DOHH2 (cell line): ENCODE measurements around the gene GDF7.

Experiments
- H3F3A ChIP-seq: fragments of 200-600 bp; sonication (generic), shearing (Covaris generic); 2 replicates; pipeline ENCODE4 v1.6.0; 2016; ENCODE audit warnings: antibody characterized with exemption, mild to moderate bottlenecking; ENCODE audit not compliant: control insufficient read depth, insufficient read depth
- H3K27ac ChIP-seq: fragments of 200-600 bp; sonication (generic); 2 replicates; pipeline ENCODE4 v1.5.1; 2014; ENCODE audit warnings: low read depth, mild to moderate bottlenecking, low read length, moderate library complexity
- H3K27me3 ChIP-seq: fragments of 200-600 bp; sonication (generic); 2 replicates; pipeline ENCODE4 v1.6.1; 2014; ENCODE audit warnings: mild to moderate bottlenecking, low read length, mixed read lengths; ENCODE audit not compliant: control insufficient read depth
- H3K36me3 ChIP-seq: fragments of 200-600 bp; sonication (generic); 2 replicates; pipeline ENCODE4 v1.6.1; 2014; ENCODE audit warnings: mild to moderate bottlenecking, low read length, moderate library complexity, mixed read lengths; ENCODE audit not compliant: control insufficient read depth
- H3K4me1 ChIP-seq: fragments of 200-600 bp; sonication (generic); 2 replicates; pipeline ENCODE4 v1.6.1; 2014; ENCODE audit warnings: mild to moderate bottlenecking, low read length, mixed read lengths; ENCODE audit not compliant: control insufficient read depth
- H3K4me2 ChIP-seq: fragments of 200-600 bp; sonication (generic); 2 replicates; pipeline ENCODE4 v1.6.0; 2014; ENCODE audit warnings: mild to moderate bottlenecking, low read length, moderate library complexity
- H3K4me3 ChIP-seq: fragments of 200-600 bp; sonication (generic); 2 replicates; pipeline ENCODE4 v1.5.1; 2014; ENCODE audit warnings: mild to moderate bottlenecking, low read length, mixed read lengths
- H3K79me2 ChIP-seq: fragments of 200-600 bp; sonication (generic); 2 replicates; pipeline ENCODE4 v1.6.1; 2014; ENCODE audit warnings: mild to moderate bottlenecking, low read length, mixed read lengths; ENCODE audit not compliant: control insufficient read depth
- H3K9me2 ChIP-seq: fragments of 200-600 bp; sonication (generic); replicated peaks from 2 replicates; pipeline ENCODE4 v1.6.1; 2014; ENCODE audit warnings: mild to moderate bottlenecking, low read length, mixed read lengths; ENCODE audit not compliant: control insufficient read depth
- H3K9me3 ChIP-seq: fragments of 200-600 bp; sonication (generic); 2 replicates; pipeline ENCODE4 v1.6.1; 2014; ENCODE audit warnings: antibody characterized with exemption, low read length, mixed read lengths; ENCODE audit not compliant: control insufficient read depth, insufficient read depth
- H4K20me1 ChIP-seq: fragments of 200-600 bp; sonication (generic); 2 replicates; pipeline ENCODE4 v1.6.0; 2014; ENCODE audit warnings: low read depth, mild to moderate bottlenecking, antibody characterized with exemption, low read length, moderate library complexity; ENCODE audit not compliant: control insufficient read depth, insufficient read depth
- EZH2phosphoT487 ChIP-seq: fragments of 200-600 bp; sonication (generic); IDR thresholded peaks from 2 replicates; pipeline ENCODE4 v1.6.1; 2017; ENCODE audit warnings: borderline replicate concordance, mild to moderate bottlenecking, antibody characterized with exemption, low read length, moderate library complexity, mixed read lengths
- TF ChIP-seq, protein P1 (sequence below): fragments of 200-600 bp; sonication (generic); IDR thresholded peaks from one replicate; pipeline ENCODE4 v1.5.1; 2014; ENCODE audit warnings: antibody characterized with exemption, mild to moderate bottlenecking, low read depth, low read length; ENCODE audit not compliant: poor library complexity, severe bottlenecking

Gene GDF7

DNA sequence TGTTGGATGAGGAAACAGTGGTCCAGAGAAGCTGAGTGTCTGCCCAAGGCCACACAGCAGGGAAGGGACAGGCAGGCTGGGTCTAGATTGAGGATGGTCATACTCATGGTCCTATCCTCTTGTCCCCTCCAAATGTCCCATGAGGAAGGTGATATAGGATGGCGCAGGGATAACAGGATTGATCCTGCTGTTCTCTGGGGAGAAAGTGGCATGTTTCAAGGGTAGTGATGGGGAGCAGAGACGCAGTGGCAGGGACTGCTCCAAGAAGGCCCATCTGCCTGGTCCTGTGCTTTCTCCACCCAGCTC, 40.6 kb upstream of the GDF7 start:
- Histone ChIP-seq H3K4me2 (no peak overlapping the region), H3K9me2 (no peaks in the 10 kb centered on the region), H3K36me3 (no peaks in the 10 kb centered on the region), H3K27me3 (no peaks in the 10 kb centered on the region), H4K20me1 (0 out of 2 replicates have a peak, but pooled peaks cover 3% of the 10 kb centered on the region), H3K4me3 (no peak overlapping the region), H3F3A (no peaks in the 10 kb centered on the region), H3K79me2 (no peaks in the 10 kb centered on the region), H3K4me1 (no peaks in the 10 kb centered on the region), H3K27ac (no peak overlapping the region), H3K9me3 (no peaks in the 10 kb centered on the region)
- no peak for TF ChIP-seq EZH2phosphoT487
- TF ChIP-seq, protein P1, sequence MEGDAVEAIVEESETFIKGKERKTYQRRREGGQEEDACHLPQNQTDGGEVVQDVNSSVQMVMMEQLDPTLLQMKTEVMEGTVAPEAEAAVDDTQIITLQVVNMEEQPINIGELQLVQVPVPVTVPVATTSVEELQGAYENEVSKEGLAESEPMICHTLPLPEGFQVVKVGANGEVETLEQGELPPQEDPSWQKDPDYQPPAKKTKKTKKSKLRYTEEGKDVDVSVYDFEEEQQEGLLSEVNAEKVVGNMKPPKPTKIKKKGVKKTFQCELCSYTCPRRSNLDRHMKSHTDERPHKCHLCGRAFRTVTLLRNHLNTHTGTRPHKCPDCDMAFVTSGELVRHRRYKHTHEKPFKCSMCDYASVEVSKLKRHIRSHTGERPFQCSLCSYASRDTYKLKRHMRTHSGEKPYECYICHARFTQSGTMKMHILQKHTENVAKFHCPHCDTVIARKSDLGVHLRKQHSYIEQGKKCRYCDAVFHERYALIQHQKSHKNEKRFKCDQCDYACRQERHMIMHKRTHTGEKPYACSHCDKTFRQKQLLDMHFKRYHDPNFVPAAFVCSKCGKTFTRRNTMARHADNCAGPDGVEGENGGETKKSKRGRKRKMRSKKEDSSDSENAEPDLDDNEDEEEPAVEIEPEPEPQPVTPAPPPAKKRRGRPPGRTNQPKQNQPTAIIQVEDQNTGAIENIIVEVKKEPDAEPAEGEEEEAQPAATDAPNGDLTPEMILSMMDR: no peak

DNA sequence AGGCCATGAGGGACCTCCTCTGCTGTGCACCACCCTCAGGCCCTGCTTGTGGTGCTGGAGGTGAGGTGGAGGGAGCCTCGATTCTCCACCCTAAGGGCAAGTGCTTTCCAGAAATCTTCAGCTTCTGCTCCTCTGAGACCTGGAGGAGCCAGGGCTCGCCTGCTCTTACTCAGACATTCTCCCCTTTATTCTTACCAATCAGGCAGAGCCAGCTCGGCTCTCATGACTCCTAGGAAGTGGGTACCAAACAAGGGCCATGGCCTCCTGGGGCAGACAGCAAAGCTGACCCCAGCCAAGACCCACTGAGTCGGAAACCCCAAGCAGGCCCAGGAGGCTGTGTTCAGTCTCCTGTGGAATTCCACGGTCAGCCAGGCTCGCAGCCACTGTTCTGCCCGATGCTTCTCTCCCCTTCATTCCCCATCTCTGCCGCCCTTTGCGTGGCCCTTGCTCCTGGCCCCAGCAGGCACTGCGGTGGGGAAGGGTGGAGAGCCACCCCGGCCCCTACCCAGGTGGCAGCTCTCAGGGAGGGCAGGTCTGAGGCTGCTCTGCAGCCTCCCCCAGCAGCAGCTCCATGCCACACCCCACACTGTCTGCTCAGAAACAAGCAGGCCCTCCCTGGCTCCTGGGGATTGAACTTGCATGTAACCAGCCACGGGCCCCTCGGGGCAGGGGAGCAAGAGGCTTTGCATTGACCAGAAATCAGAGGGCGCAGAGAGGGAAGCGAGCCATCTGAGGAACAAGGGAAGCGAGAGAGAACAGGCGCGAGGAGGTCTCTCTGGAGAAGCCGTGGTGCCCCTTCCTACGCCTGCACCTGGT, 40.0 kb upstream of the GDF7 start:
- H3K9me2 ChIP-seq: no peaks in the 10 kb centered on the region
- 0 out of 2 replicates have a peak, but pooled peaks cover 3% of the 10 kb centered on the region for H4K20me1 ChIP-seq
- no peak overlapping the region for H3K4me3 ChIP-seq
- no peaks in the 10 kb centered on the region for H3K79me2 ChIP-seq
- no peaks in the 10 kb centered on the region for H3K4me1 ChIP-seq
- H3K36me3 ChIP-seq: no peaks in the 10 kb centered on the region
- H3F3A ChIP-seq: no peaks in the 10 kb centered on the region
- TF ChIP-seq, protein P1: no peak
- TF ChIP-seq EZH2phosphoT487: no peak
- no peaks in the 10 kb centered on the region for H3K9me3 ChIP-seq
- no peaks in the 10 kb centered on the region for H3K27me3 ChIP-seq
- H3K27ac ChIP-seq: no peak overlapping the region
- no peak overlapping the region for H3K4me2 ChIP-seq

DNA sequence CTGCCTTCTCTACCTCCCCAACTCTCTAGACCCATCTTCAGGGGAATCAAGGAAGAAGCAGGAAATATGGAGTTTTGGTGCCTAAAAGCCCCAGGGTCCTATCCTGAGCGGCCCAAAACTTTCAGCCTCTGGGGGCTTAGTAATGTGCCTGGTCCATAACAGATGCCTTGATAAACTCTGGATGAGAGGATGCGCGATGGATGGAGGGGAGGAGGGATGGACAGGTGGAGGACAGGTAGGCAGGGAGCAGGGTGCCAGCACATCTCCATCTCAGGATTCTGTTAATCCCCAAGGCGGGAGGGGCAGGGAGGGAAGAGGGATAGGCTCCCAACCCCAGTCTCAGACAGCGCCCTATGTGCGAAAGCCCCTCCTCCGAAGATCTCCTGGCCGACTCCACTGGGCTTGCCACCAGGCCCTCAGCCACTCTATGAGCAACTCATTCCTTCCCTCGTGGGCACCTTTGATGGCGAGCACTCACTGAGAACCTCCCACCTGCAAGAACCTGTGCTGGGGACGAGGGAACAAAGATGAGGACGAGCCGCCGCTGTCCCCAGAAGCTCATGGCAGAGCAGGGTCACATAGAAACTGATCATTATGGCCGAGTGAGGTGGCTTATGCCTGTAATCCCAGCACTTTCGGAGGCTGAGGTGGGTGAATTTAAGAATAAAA, 39.1 kb upstream of the GDF7 start:
- no peaks in the 10 kb centered on the region for H3K36me3 ChIP-seq
- H3K27me3 ChIP-seq: no peaks in the 10 kb centered on the region
- no peaks in the 10 kb centered on the region for H3F3A ChIP-seq
- H3K4me3 ChIP-seq: no peak overlapping the region
- no peaks in the 10 kb centered on the region for H3K9me3 ChIP-seq
- H3K79me2 ChIP-seq: no peaks in the 10 kb centered on the region
- no peak overlapping the region for H3K4me2 ChIP-seq
- no peak overlapping the region for H3K27ac ChIP-seq
- 0 out of 2 replicates have a peak, but pooled peaks cover 3% of the 10 kb centered on the region for H4K20me1 ChIP-seq
- H3K9me2 ChIP-seq: no peaks in the 10 kb centered on the region
- H3K4me1 ChIP-seq: peaks cover 8% of the 10 kb centered on the region
- TF ChIP-seq, protein P1: no peak
- no peak for TF ChIP-seq EZH2phosphoT487
